ENCODE measurements around the gene TRPC4AP.
"Not testable (repeated sequence)": the region's sequence is repeated elsewhere in the genome, so short reads cannot be mapped to it uniquely, and the experiment has no call there.

TRPC4AP gene

DNA sequence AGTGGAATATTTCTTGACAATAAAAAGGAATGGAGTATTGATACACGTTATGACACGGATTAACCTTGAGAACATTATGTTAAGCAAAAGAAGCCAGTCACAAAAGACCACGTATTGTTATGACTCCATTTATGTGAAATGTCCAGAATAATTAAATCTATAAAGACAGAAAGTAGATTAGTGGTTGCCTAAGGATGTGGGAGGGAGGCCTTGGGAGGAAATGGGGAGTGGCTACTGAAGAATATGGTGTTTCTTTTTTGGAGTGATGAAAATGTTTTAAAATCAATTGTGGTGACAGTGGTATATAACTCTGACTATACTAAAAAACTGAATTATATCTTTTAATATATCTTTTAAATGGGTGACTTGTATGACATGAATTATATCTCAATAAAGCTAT, 30.1 kb downstream of the TRPC4AP start:
- in situ Hi-C loops (cut with MboI; ENCODE audit: low sequenced_read_pairs): no loop called here
- H3K36me3 ChIP-seq (replicated peaks): peaks cover 9% of the 10 kb centered on the region

DNA sequence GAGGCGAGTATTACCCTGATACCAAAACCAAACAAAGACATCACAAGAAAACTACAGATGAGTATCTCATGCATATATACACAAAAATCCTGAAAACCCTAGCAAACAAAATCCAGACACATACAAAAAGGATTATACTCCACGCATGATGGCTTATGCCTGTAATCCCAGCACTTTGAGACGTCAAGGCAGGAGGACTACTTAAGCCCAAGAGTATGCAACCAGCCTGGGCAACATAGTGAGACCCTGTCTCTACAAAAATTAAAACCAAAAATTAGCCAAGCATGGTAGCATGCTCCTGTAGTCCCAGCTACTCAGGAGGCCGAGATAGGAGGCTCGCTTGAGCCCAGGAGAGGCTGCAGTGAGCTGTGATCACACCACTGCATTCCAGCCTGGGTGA, 32.4 kb downstream of the TRPC4AP start:
- peaks cover 10% of the 10 kb centered on the region for H3K4me1 ChIP-seq
- peaks cover 16% of the 10 kb centered on the region for H3K36me3 ChIP-seq (replicated peaks)
- H3K4me3 ChIP-seq: no peak overlapping the region
- in situ Hi-C loops (cut with MboI; ENCODE audit: low sequenced_read_pairs): no loop called here
- no peaks in the 10 kb centered on the region for H3K9me3 ChIP-seq
- no peaks in the 10 kb centered on the region for H3K27me3 ChIP-seq (ENCODE audit: low read depth)
- DNase-seq (ENCODE audit: low spot score in 2 of 2): no peak

More for the DNA sequence above, 30.1 kb downstream of the TRPC4AP start:
- H3K27me3 ChIP-seq (ENCODE audit: low read depth): no peaks in the 10 kb centered on the region
- peak in 1 of 2 experiments; percentile 20 for DNase-seq (ENCODE audit: low spot score in 2 of 2)
- H3K9me3 ChIP-seq: no peaks in the 10 kb centered on the region
- H3K4me1 ChIP-seq: peaks cover 12% of the 10 kb centered on the region
- no peak overlapping the region for H3K4me3 ChIP-seq

DNA sequence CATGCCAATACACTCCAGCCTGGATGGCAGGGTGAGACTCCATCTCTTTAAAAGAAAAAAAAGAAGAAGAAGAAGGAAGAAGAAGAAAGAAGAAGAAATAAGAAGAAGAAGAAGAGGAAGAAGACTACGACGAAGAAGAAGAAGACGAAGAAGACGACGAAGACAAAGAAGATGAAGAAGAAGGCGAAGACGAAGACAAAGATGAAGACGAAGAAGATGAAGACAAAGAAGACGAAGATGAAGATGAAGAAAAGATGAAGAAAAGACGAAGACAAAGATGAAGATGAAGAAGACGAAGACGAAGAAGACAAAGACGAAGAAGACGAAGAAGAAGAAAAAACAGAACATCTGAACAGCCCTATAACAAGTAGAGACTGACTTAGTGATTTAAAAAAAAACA, 33.0 kb downstream of the TRPC4AP start:
- Histone ChIP-seq H3K4me3 (no peak overlapping the region), H3K27me3 (ENCODE audit: low read depth) (no peaks in the 10 kb centered on the region), H3K36me3 (replicated peaks) (peaks cover 16% of the 10 kb centered on the region), H3K4me1 (peaks cover 10% of the 10 kb centered on the region), H3K9me3 (no peaks in the 10 kb centered on the region)
- in situ Hi-C loops (cut with MboI; ENCODE audit: low sequenced_read_pairs): no loop called here
- DNase-seq (ENCODE audit: low spot score in 2 of 2): no peak

DNA sequence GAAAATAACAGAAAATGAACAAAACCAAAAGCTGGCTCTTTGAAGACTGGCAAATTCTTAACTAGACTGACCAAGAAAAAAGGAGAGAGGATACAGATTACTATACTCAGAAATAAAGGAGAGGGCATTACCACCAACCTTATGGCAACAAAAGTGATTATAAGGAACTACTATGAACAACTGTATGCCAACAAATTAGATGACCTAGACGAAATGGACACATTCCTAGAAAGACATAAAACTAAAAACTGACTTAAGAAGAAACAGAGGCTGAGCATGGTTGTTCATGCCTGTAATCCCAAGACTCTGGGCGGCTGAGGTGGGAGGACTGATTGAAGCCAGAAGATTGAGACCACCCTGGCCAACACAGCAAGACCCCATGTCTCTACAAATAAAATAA, 33.5 kb downstream of the TRPC4AP start:
- Histone ChIP-seq H3K4me1 (peaks cover 10% of the 10 kb centered on the region), H3K9me3 (no peaks in the 10 kb centered on the region), H3K36me3 (replicated peaks) (peaks cover 16% of the 10 kb centered on the region), H3K4me3 (no peak overlapping the region), H3K27me3 (ENCODE audit: low read depth) (no peaks in the 10 kb centered on the region)
- DNase-seq (ENCODE audit: low spot score in 2 of 2): no peak
- in situ Hi-C loops (cut with MboI; ENCODE audit: low sequenced_read_pairs): no loop called here

DNA sequence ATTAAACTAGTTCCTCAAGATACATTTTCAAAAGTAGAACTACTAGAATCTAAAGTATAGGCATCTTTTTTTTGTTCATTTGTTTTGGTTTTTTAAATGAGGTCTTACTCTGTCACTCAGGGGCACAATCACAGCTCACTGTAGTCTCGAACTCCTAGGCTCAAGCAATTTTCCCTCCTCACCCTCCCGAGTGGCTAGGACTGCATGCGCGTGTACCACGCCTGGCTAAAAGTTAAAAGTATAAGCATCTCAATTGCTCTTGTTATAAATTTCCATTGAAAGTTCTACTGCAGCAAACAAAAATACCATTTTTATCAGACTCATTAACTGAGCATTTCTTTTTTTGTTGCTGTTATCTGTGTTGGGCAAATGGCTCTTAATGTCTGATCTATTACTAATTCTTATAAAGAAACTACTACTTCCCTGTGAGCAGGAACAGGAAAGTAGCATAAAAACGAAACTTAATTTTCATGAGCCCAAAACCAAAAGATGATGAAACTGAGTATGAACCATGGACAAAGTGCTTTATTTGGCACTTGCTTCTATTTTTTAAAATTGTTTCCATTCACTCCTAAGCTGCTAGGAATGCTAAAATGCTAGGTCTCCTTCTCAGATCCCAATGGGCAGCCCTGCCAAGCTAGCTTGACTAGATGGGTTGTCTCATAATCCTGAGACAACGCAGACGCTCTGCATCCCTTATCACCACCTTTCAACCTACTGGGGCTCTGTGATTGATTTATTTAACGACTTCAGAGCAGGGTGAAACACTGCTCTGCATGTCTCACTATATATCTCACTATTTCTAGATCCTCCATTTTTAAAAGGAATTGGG, 36.9 kb downstream of the TRPC4AP start:
- H3K4me1 ChIP-seq: no peaks in the 10 kb centered on the region
- no peak overlapping the region for H3K4me3 ChIP-seq
- H3K36me3 ChIP-seq (replicated peaks): peaks cover 11% of the 10 kb centered on the region

DNA sequence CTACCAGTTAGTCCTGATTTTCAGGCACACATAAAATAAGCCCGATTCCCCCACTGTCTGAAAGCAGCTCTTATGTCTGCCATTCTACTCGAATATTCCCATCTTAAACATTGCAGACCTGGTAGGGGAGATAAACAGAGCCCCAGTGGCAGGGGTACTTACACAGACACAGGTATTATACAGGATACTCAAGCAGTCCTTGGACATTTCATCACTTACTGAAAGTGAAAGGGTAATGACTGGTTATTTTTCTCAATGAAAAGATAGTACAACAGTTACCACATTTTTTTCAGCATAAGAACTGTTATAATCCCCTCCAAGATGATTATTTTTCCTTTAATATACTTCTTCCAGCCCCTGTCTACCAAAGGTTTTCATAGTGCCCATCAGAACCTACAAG, 37.8 kb downstream of the TRPC4AP start:
- in situ Hi-C loops (cut with MboI; ENCODE audit: low sequenced_read_pairs): no loop called here
- no peaks in the 10 kb centered on the region for H3K9me3 ChIP-seq
- DNase-seq (ENCODE audit: low spot score in 2 of 2): no peak
- peaks cover 14% of the 10 kb centered on the region for H3K36me3 ChIP-seq (replicated peaks)
- no peak overlapping the region for H3K4me3 ChIP-seq
- H3K4me1 ChIP-seq: no peaks in the 10 kb centered on the region
- H3K27me3 ChIP-seq (ENCODE audit: low read depth): no peaks in the 10 kb centered on the region

More for the DNA sequence above, 36.9 kb downstream of the TRPC4AP start:
- in situ Hi-C loops (cut with MboI; ENCODE audit: low sequenced_read_pairs): no loop called here
- DNase-seq (ENCODE audit: low spot score in 2 of 2): no peak
- H3K9me3 ChIP-seq: no peaks in the 10 kb centered on the region
- H3K27me3 ChIP-seq (ENCODE audit: low read depth): no peaks in the 10 kb centered on the region

DNA sequence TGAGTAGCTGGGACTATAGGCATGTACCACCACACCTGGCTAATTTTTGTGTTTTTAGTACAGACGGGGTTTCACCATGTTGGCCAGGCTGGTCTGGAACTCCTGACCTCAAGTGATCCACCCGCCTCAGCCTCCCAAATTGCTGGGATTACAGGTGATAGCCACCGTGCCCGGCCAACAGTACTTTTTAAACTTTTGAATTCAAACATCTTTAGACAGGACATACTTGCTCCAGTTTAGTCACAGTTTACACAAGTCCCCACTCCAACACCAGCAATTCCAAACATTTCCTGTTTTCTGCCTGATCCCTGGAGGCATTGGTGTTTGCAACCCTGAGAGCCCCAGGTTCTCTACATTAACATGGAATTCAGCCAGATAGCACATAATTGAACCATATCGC, 40.0 kb downstream of the TRPC4AP start:
- DNase-seq (ENCODE audit: low spot score in 2 of 2); H3K9me3 ChIP-seq; H3K4me3 ChIP-seq; in situ Hi-C loops (cut with MboI; ENCODE audit: low sequenced_read_pairs); H3K27me3 ChIP-seq (ENCODE audit: low read depth); H3K4me1 ChIP-seq: not testable (repeated sequence)
- H3K36me3 ChIP-seq (replicated peaks): peaks cover 31% of the 10 kb centered on the region

DNA sequence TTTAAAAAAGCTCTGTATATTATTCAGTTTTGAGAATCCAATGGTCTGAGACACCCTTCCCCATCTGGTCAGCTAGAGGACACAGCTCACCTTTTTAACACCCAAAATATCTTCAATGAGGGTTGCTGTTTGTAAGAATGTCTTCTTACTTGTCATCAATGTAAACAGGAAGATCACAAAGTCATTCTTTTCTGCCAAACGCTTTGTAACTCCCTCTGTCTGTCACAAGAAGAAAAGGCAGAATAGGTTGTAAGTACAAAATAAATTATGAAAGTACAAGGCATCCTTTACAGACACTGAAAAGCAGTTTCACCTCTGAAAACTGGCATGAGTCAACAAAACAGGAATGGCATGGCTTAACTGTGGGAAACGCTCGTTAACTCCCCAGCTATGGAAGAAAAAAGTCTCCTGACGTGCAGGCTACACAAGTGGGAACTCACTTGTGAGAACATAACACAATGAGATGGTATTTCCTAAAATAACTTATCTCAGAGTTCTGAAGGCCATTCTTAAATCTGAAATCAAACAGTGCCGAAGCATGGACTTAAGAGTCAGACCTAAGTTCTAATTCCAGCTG, 42.7 kb downstream of the TRPC4AP start:
- in situ Hi-C loops (cut with MboI; ENCODE audit: low sequenced_read_pairs): no loop called here
- no peak for DNase-seq (ENCODE audit: low spot score in 2 of 2)

DNA sequence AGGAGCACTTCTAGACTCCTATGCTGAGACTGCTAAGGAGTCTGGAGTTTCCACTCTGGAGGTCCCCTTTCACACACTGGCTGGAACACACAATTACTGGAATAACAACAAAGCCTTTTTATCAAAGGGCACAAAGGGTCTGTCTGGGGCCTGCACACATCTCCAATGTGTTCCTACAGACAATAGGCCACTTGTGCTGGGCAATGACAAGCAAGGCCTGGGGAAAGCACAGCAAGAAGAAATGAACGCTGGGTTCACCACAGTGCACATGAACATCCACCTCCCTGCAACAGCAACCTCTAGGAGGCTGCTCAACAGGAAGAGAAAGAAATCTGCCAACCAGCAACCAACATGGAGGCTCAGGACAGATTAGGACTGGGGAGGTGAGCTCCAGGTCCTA, 43.9 kb downstream of the TRPC4AP start:
- Histone ChIP-seq H3K27me3 (ENCODE audit: low read depth) (no peaks in the 10 kb centered on the region), H3K4me1 (no peaks in the 10 kb centered on the region; the same call in 1 of the 2 replicates), H3K9me3 (no peaks in the 10 kb centered on the region), H3K36me3 (replicated peaks) (peaks cover 45% of the 10 kb centered on the region), H3K4me3 (no peak overlapping the region)
- DNase-seq (ENCODE audit: low spot score in 2 of 2): peak in 1 of 2 experiments; percentile 20
- in situ Hi-C loops (cut with MboI; ENCODE audit: low sequenced_read_pairs): no loop called here

More for the DNA sequence above, 42.7 kb downstream of the TRPC4AP start:
- Histone ChIP-seq H3K27me3 (ENCODE audit: low read depth) (no peaks in the 10 kb centered on the region), H3K4me3 (no peak overlapping the region), H3K4me1 (no peaks in the 10 kb centered on the region; the same call in 1 of the 2 replicates), H3K9me3 (no peaks in the 10 kb centered on the region), H3K36me3 (replicated peaks) (peaks cover 37% of the 10 kb centered on the region)

DNA sequence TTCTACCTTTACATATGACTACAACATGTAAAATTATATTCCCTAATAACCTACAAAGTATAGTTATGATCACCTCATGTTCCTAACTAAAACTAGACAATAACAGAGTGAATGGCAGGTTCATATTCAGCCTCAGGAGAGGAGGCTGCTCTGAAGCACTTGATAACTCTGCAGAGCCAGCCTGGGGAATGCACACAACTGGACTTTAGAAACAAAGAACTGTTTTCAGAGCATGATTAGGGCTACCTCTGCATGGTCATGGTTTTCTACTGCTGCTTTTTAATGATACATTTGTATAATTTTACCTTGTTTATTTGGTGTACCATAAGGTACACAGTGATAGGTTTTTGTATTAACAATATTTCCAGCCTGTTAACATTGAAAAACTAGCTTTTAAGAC, 50.3 kb downstream of the TRPC4AP start:
- no peaks in the 10 kb centered on the region for H3K4me1 ChIP-seq
- no peak overlapping the region for H3K4me3 ChIP-seq
- in situ Hi-C loops (cut with MboI; ENCODE audit: low sequenced_read_pairs): no loop called here
- no peaks in the 10 kb centered on the region for H3K9me3 ChIP-seq
- no peaks in the 10 kb centered on the region for H3K27me3 ChIP-seq (ENCODE audit: low read depth)
- H3K36me3 ChIP-seq (replicated peaks): peaks cover 35% of the 10 kb centered on the region
- no peak for DNase-seq (ENCODE audit: low spot score in 2 of 2)

DNA sequence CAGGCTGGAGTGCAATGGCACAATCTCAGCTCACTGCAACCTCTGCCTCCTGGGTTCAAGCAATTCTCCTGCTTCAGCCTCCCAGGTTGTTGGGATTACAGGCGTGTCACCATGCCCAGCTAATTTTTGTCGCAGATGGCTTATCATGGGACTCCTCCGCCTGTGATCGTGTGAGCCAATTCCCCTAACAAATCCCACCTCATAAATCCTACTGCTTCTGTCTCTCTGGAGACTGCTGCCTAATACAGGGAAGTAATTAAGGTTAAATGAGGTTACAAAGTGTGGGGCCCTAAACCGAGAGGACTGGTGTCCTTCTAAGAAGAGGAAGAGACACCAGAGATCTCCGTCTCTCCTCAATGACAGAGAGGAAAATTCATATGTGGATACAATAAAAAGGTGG, 52.0 kb downstream of the TRPC4AP start:
- H3K4me3 ChIP-seq: no peak overlapping the region
- peaks cover 27% of the 10 kb centered on the region for H3K36me3 ChIP-seq (replicated peaks)
- H3K27me3 ChIP-seq (ENCODE audit: low read depth): no peaks in the 10 kb centered on the region
- no peak for DNase-seq (ENCODE audit: low spot score in 2 of 2)
- in situ Hi-C loops (cut with MboI; ENCODE audit: low sequenced_read_pairs): no loop called here
- H3K9me3 ChIP-seq: no peaks in the 10 kb centered on the region
- no peaks in the 10 kb centered on the region for H3K4me1 ChIP-seq

DNA sequence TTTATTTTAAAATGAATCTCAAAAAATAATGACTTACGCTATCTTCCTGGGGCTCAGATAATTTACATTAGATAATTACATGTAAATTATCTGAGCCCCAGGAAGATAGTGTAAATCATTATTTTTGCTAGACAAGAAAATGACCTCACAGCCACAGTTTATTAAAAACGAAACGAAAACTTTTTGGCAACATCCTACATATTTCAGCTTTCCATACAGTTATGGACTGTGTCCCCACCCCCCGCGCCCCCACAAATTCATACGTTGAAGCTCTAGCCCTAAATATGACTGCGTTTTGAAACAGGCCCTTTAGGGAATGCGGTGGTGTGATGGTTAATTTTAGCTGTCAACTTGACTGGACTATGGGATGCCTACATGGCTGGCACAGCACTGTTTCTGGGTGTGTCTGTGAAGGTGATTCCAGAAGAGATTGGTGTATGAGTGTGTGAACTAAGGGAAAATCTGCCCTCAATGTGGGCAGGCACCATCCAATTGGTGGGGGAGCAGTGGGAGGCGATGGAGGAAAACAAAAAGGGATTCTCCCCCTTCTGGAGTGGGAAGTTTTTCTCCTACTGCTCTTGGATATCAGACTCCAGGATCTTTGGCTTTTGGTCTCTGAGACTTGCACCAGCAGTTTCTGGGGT, 52.6 kb downstream of the TRPC4AP start:
- Histone ChIP-seq H3K4me3 (no peak overlapping the region), H3K4me1 (no peaks in the 10 kb centered on the region), H3K27me3 (ENCODE audit: low read depth) (no peaks in the 10 kb centered on the region), H3K9me3 (no peaks in the 10 kb centered on the region), H3K36me3 (replicated peaks) (peaks cover 28% of the 10 kb centered on the region)
- in situ Hi-C loops (cut with MboI; ENCODE audit: low sequenced_read_pairs): no loop called here
- no peak for DNase-seq (ENCODE audit: low spot score in 2 of 2)

DNA sequence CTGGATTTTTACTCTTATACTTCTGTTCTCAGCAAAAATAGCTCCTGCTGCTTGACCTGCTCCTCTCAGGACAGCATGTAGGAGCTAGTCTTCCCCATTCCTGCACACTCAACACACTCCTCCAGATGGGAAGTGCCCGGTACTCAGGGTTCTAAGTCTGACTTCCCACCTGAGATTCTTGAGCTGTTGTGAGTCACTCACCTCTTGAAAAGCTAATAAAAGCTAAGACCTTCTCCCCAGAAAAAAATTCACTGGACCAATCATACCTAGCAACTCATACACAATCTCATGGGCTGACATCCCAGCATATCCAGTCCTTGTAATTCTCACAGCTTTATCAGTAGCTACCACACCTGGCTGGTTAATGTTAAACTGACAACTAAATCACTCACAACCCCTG, 53.5 kb downstream of the TRPC4AP start:
- Histone ChIP-seq H3K9me3 (no peaks in the 10 kb centered on the region), H3K27me3 (ENCODE audit: low read depth) (no peaks in the 10 kb centered on the region), H3K4me1 (no peaks in the 10 kb centered on the region), H3K36me3 (replicated peaks) (peaks cover 30% of the 10 kb centered on the region), H3K4me3 (no peak overlapping the region)
- in situ Hi-C loops (cut with MboI; ENCODE audit: low sequenced_read_pairs): no loop called here
- DNase-seq (ENCODE audit: low spot score in 2 of 2): no peak

DNA sequence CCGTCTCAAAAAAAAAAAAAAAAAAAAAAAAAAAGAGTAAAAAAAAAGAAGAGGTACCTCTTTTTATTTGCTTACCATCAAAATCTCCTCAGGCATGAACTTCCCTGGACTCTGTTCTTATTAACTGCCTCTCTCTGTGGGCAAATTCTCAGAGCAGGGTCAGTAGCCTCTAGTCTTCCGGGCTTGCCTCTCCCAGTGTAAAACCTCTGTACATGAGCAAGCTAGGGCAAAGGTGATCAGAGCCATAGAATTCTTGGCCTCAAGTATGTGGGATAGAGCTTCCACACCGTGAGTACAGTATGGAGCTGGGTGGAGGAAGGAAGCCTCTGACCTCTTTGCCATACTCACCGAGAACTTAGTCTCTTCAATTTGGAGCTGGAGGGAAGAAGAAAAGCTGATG, 58.5 kb downstream of the TRPC4AP start:
- H3K4me3 ChIP-seq: no peak overlapping the region

More for the DNA sequence above, 58.5 kb downstream of the TRPC4AP start:
- Histone ChIP-seq H3K9me3 (no peaks in the 10 kb centered on the region), H3K27me3 (ENCODE audit: low read depth) (no peaks in the 10 kb centered on the region), H3K4me1 (no peaks in the 10 kb centered on the region), H3K36me3 (replicated peaks) (peaks cover 24% of the 10 kb centered on the region)
- DNase-seq (ENCODE audit: low spot score in 2 of 2): no peak
- in situ Hi-C loops (cut with MboI; ENCODE audit: low sequenced_read_pairs): no loop called here

Measured in HAP-1 (cell line).